ENCODE measurements around the gene MTFMT.
"Not testable (repeated sequence)": the region's sequence is repeated elsewhere in the genome, so short reads cannot be mapped to it uniquely, and the experiment has no call there.

The MTFMT gene

DNA sequence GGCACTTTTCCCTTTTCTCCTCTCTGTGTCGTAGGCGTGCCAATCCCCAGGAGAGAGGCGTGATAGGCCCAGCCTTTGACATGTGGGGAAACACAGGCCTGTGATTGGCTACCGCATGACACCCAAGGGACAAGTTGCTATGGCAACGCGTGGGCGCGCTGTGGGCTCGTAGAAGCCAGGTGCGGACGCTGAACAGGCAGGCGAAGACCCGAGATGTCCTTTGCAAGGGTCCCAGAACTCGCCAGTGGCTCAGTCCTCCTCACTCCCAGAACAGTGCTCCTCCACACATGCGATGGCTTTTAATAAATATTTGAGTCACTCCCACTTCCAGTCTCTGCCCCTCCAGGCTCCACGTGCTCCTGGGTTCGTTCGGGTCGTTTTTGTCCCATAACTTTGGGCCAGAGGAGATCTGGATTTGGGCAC, 20.0 kb upstream of the MTFMT start:
- Histone ChIP-seq H3K9me3 (ENCODE audit: control insufficient read depth in 1 of 2, low read length in 2 of 2) (no peaks in the 10 kb centered on the region), H3K27ac (ENCODE audit: low read length) (no peak overlapping the region), H3K4me3 (ENCODE audit: low read depth in 1 of 2, low read length in 2 of 2) (peak overlapping the region; percentile 37 to 53)

GRCh38 chr15:65048241-65048640, 18.8 kb upstream of the MTFMT start:
- Histone ChIP-seq H3K4me1 (ENCODE audit: control insufficient read depth in 1 of 2, insufficient read depth in 2 of 2, low read length in 2 of 2) (peaks cover 2 to 21% of the 10 kb centered on the region in 2 donors), H3K27ac (ENCODE audit: low read length) (no peak overlapping the region), H3K4me3 (ENCODE audit: low read depth in 1 of 2, low read length in 2 of 2) (no peak overlapping the region), H3K27me3 (ENCODE audit: low read depth, low read length) (no peaks in the 10 kb centered on the region), H3K36me3 (ENCODE audit: control insufficient read depth in 1 of 2, insufficient read depth in 2 of 2, low read length in 2 of 2) (peaks cover 0 to under 1% of the 10 kb centered on the region in 2 donors), H3K9me3 (ENCODE audit: control insufficient read depth in 1 of 2, low read length in 2 of 2) (no peaks in the 10 kb centered on the region)

More for the DNA sequence above, 20.0 kb upstream of the MTFMT start:
- Histone ChIP-seq H3K36me3 (ENCODE audit: control insufficient read depth in 1 of 2, insufficient read depth in 2 of 2, low read length in 2 of 2) (peaks cover 0 to 6% of the 10 kb centered on the region in 2 donors), H3K27me3 (ENCODE audit: low read depth, low read length) (no peaks in the 10 kb centered on the region), H3K4me1 (ENCODE audit: control insufficient read depth in 1 of 2, insufficient read depth in 2 of 2, low read length in 2 of 2) (peaks cover under 1 to 23% of the 10 kb centered on the region in 2 donors)

- Histone ChIP-seq H3K4me1 (ENCODE audit: control insufficient read depth in 1 of 2, insufficient read depth in 2 of 2, low read length in 2 of 2) (peaks cover 5 to 17% of the 10 kb centered on the region in 2 donors), H3K27ac (ENCODE audit: low read length) (peak within 1 kb of the TSS; percentile 4), H3K36me3 (ENCODE audit: control insufficient read depth in 1 of 2, insufficient read depth in 2 of 2, low read length in 2 of 2) (no peaks in the 10 kb centered on the region), H3K27me3 (ENCODE audit: low read depth, low read length) (no peaks in the 10 kb centered on the region), H3K4me3 (ENCODE audit: low read depth in 1 of 2, low read length in 2 of 2) (peak within 1 kb of the TSS in 1 of 2 donors; percentile 8), H3K9me3 (ENCODE audit: control insufficient read depth in 1 of 2, low read length in 2 of 2) (no peaks in the 10 kb centered on the region)
Observed at GRCh38 chr15:65044724-65045481, 15.5 kb upstream of the MTFMT start, which contains the start of gene SLC51B. SLC51B (plus strand) TSS chr15:65045387; CDS start chr15:65050005, 4,618 bp downstream.

DNA sequence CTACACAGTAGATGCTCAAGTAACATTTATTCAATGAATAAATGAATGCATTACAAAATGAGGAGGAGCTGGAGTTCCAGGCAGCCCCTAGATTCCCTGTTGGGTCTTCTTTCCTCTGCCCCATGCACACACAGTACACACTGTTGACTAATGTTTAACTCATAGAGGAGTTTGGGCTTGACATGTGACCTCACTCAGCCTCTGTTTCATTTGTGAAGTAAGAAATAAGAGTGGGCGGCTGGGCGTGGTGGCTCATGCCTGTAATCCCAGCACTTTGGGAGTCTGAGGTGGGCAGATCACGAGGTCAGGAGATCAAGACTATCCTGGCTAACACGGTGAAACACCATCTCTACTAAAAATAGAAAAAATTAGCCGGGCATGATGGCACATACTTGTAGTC, 14.8 kb upstream of the MTFMT start:
- not testable (repeated sequence) for H3K36me3 ChIP-seq (ENCODE audit: control insufficient read depth in 1 of 2, insufficient read depth in 2 of 2, low read length in 2 of 2); H3K9me3 ChIP-seq (ENCODE audit: control insufficient read depth in 1 of 2, low read length in 2 of 2); H3K27ac ChIP-seq (ENCODE audit: low read length); H3K27me3 ChIP-seq (ENCODE audit: low read depth, low read length); H3K4me3 ChIP-seq (ENCODE audit: low read depth in 1 of 2, low read length in 2 of 2)
- peaks cover 5 to 10% of the 10 kb centered on the region in 2 donors for H3K4me1 ChIP-seq (ENCODE audit: control insufficient read depth in 1 of 2, insufficient read depth in 2 of 2, low read length in 2 of 2)

DNA sequence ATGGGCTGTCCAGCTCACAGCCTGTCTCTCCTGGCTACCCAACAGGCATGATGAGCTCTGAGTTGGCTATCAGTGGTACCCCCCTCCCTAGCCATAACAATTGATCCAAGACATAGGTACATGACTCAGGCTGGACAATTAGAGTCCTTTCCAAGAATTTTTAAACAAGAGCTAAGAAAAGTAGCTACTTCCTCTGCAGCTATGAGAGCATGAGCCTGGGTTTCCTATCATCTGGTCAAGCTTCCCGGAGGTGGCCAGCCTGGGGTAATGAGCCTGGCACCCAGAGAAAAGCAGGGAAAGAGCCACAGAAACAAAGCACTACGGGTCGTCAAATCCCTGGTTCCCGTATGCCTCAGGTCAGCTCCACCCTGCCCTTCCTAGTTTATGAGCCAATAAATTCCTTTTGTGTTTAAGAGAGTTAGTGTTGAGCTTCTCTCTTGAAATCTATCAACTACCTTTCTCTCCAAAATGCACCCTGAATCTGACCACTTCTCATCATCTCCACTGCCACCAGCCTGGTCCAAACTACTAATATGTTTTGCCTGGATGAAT, 13.4 kb upstream of the MTFMT start:
- no peaks in the 10 kb centered on the region for H3K36me3 ChIP-seq (ENCODE audit: control insufficient read depth in 1 of 2, insufficient read depth in 2 of 2, low read length in 2 of 2)
- peak overlapping the region; percentile 51 for H3K27ac ChIP-seq (ENCODE audit: low read length)
- H3K27me3 ChIP-seq (ENCODE audit: low read depth, low read length), result no peaks in the 10 kb centered on the region
- peaks cover 4 to 5% of the 10 kb centered on the region in 2 donors for H3K4me1 ChIP-seq (ENCODE audit: control insufficient read depth in 1 of 2, insufficient read depth in 2 of 2, low read length in 2 of 2)
- no peaks in the 10 kb centered on the region for H3K9me3 ChIP-seq (ENCODE audit: control insufficient read depth in 1 of 2, low read length in 2 of 2)
- no peak overlapping the region for H3K4me3 ChIP-seq (ENCODE audit: low read depth in 1 of 2, low read length in 2 of 2)

DNA sequence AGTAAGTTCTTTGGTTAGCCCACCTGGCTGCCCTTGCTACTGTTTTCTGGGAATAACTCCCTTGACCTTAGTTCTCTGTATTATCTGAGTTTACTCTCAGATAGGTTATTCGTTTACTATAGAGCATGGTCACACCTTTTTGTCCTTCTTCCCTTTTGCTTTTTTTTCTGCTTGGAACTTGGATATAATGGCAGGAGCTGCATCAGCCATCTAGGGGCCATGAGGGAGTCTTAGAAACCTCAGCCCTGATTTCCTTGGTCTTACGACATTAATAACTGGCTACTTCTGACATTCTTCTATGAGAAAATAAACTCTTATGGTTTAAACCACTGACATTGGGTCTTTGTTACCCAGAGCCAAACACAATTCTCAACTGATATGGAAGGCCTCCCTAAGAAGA, 12.3 kb upstream of the MTFMT start:
- peaks cover 0 to 5% of the 10 kb centered on the region in 2 donors for H3K4me1 ChIP-seq (ENCODE audit: control insufficient read depth in 1 of 2, insufficient read depth in 2 of 2, low read length in 2 of 2)
- H3K27me3 ChIP-seq (ENCODE audit: low read depth, low read length), result no peaks in the 10 kb centered on the region
- H3K9me3 ChIP-seq (ENCODE audit: control insufficient read depth in 1 of 2, low read length in 2 of 2), result no peaks in the 10 kb centered on the region
- no peak overlapping the region for H3K27ac ChIP-seq (ENCODE audit: low read length)
- no peak overlapping the region for H3K4me3 ChIP-seq (ENCODE audit: low read depth in 1 of 2, low read length in 2 of 2)
- no peaks in the 10 kb centered on the region for H3K36me3 ChIP-seq (ENCODE audit: control insufficient read depth in 1 of 2, insufficient read depth in 2 of 2, low read length in 2 of 2)

DNA sequence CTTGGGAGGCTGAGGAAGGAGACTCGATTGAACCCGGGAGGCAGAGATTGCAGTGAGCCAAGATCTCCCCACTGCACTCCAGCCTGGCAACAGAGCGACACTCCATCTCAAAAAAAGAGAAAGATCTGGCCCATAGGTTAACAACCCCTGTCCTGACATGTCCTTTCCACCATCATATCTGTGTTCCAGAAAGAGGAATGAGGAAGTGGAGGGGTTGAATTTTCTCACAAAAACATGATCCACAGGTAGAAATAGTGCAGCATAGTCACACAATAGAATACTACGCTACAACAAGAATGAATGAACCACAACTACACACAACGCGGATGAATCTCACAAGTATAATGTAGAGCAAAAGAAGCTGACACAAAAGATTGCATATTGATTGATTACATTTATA, 11.0 kb upstream of the MTFMT start:
- no peak overlapping the region for H3K4me3 ChIP-seq (ENCODE audit: low read depth in 1 of 2, low read length in 2 of 2)
- H3K4me1 ChIP-seq (ENCODE audit: control insufficient read depth in 1 of 2, insufficient read depth in 2 of 2, low read length in 2 of 2), result peaks cover 0 to 5% of the 10 kb centered on the region in 2 donors
- H3K36me3 ChIP-seq (ENCODE audit: control insufficient read depth in 1 of 2, insufficient read depth in 2 of 2, low read length in 2 of 2), result no peaks in the 10 kb centered on the region
- H3K27ac ChIP-seq (ENCODE audit: low read length), result no peak overlapping the region
- no peaks in the 10 kb centered on the region for H3K27me3 ChIP-seq (ENCODE audit: low read depth, low read length)
- no peaks in the 10 kb centered on the region for H3K9me3 ChIP-seq (ENCODE audit: control insufficient read depth in 1 of 2, low read length in 2 of 2)

- no peaks in the 10 kb centered on the region for H3K9me3 ChIP-seq (ENCODE audit: control insufficient read depth in 1 of 2, low read length in 2 of 2)
- no peak overlapping the region for H3K27ac ChIP-seq (ENCODE audit: low read length)
- no peaks in the 10 kb centered on the region for H3K27me3 ChIP-seq (ENCODE audit: low read depth, low read length)
- H3K4me3 ChIP-seq (ENCODE audit: low read depth in 1 of 2, low read length in 2 of 2), result no peak overlapping the region
- H3K4me1 ChIP-seq (ENCODE audit: control insufficient read depth in 1 of 2, insufficient read depth in 2 of 2, low read length in 2 of 2), result peaks cover 0 to 5% of the 10 kb centered on the region in 2 donors
- no peaks in the 10 kb centered on the region for H3K36me3 ChIP-seq (ENCODE audit: control insufficient read depth in 1 of 2, insufficient read depth in 2 of 2, low read length in 2 of 2)
Observed at GRCh38 chr15:65038836-65039235, 9.4 kb upstream of the MTFMT start.

DNA sequence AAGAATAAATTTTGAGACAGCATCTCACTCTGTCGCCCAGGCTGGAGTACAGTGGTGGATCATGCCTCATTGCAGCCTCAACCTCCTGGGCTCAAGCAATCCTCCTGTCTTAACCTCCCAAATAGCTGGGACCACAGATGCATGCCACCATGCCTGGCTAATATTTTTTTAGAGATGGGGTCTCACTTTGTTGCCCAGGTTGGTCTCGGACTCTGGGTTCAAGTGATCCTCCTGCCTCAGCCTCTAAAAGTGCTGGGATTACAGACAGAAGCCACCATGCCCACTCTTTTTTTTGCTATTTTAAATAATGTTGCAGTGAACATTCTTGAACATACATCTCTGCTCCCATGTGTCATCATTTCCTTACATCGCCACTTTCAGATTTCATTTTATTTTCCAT, 9.0 kb upstream of the MTFMT start:
- H3K9me3 ChIP-seq (ENCODE audit: control insufficient read depth in 1 of 2, low read length in 2 of 2), result no peaks in the 10 kb centered on the region
- no peaks in the 10 kb centered on the region for H3K27me3 ChIP-seq (ENCODE audit: low read depth, low read length)
- no peaks in the 10 kb centered on the region for H3K36me3 ChIP-seq (ENCODE audit: control insufficient read depth in 1 of 2, insufficient read depth in 2 of 2, low read length in 2 of 2)
- H3K4me3 ChIP-seq (ENCODE audit: low read depth in 1 of 2, low read length in 2 of 2), result no peak overlapping the region
- H3K4me1 ChIP-seq (ENCODE audit: control insufficient read depth in 1 of 2, insufficient read depth in 2 of 2, low read length in 2 of 2), result peaks cover 0 to 4% of the 10 kb centered on the region in 2 donors
- H3K27ac ChIP-seq (ENCODE audit: low read length), result no peak overlapping the region

DNA sequence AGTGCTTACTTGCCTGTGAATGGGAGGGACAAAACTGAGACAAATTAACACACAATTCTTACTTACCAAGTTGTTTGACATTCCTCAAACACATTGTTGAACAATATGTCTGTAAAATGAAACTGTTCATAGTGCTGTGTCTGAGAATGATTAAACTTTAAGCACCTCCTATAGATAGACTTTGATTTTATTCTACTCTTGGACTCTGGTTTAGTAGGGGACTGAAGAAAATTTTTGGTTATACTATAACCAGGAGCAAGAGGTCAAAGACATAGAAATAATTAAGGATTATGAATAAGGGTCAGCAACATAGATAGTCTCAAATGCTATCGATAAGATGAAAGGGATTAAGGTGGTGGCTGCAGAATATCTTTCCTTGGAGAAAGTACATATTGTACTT, 7.9 kb upstream of the MTFMT start:
- Histone ChIP-seq H3K9me3 (ENCODE audit: control insufficient read depth in 1 of 2, low read length in 2 of 2) (no peaks in the 10 kb centered on the region), H3K4me3 (ENCODE audit: low read depth in 1 of 2, low read length in 2 of 2) (no peak overlapping the region), H3K27me3 (ENCODE audit: low read depth, low read length) (no peaks in the 10 kb centered on the region), H3K36me3 (ENCODE audit: control insufficient read depth in 1 of 2, insufficient read depth in 2 of 2, low read length in 2 of 2) (no peaks in the 10 kb centered on the region), H3K4me1 (ENCODE audit: control insufficient read depth in 1 of 2, insufficient read depth in 2 of 2, low read length in 2 of 2) (no peaks in the 10 kb centered on the region), H3K27ac (ENCODE audit: low read length) (no peak overlapping the region)

- no peaks in the 10 kb centered on the region for H3K36me3 ChIP-seq (ENCODE audit: control insufficient read depth in 1 of 2, insufficient read depth in 2 of 2, low read length in 2 of 2)
- H3K9me3 ChIP-seq (ENCODE audit: control insufficient read depth in 1 of 2, low read length in 2 of 2), result no peaks in the 10 kb centered on the region
- H3K4me3 ChIP-seq (ENCODE audit: low read depth in 1 of 2, low read length in 2 of 2), result no peak overlapping the region
- H3K4me1 ChIP-seq (ENCODE audit: control insufficient read depth in 1 of 2, insufficient read depth in 2 of 2, low read length in 2 of 2), result no peaks in the 10 kb centered on the region
- no peak overlapping the region for H3K27ac ChIP-seq (ENCODE audit: low read length)
- no peaks in the 10 kb centered on the region for H3K27me3 ChIP-seq (ENCODE audit: low read depth, low read length)
Observed at GRCh38 chr15:65034719-65035118, 5.3 kb upstream of the MTFMT start.

Measured in muscle layer of duodenum (tissue), 2 donors.